ENCODE results near the gene F5.
"Not testable (repeated sequence)": the region's sequence is repeated elsewhere in the genome, so short reads cannot be mapped to it uniquely, and the experiment has no call there.

F5 gene

GRCh38 chr1:169509354-169509753 is 76.9 kb downstream of the F5 start:
- H3K9me3 ChIP-seq (ENCODE audit: insufficient read depth, low read length), result no peaks in the 10 kb centered on the region
- H3K9me2 ChIP-seq (replicated peaks; ENCODE audit: insufficient read depth, low read length), result no peaks in the 10 kb centered on the region
- H3K79me2 ChIP-seq (ENCODE audit: insufficient read depth, low read length), result no peaks in the 10 kb centered on the region
- H4K20me1 ChIP-seq (ENCODE audit: low read depth, low read length), result no peaks in the 10 kb centered on the region
- H3K4me2 ChIP-seq (ENCODE audit: low read depth, low read length, poor library complexity, severe bottlenecking), result no peak overlapping the region
- H3K27me3 ChIP-seq (ENCODE audit: low read length), result no peaks in the 10 kb centered on the region
- H3K36me3 ChIP-seq (ENCODE audit: low read length), result no peaks in the 10 kb centered on the region
- H3K9ac ChIP-seq (ENCODE audit: low read length), result no peak overlapping the region
- no peaks in the 10 kb centered on the region for H3F3A ChIP-seq (ENCODE audit: insufficient read depth)
- H3K4me3 ChIP-seq (ENCODE audit: insufficient read depth, low read length, poor library complexity, severe bottlenecking), result no peak overlapping the region
- H3K27ac ChIP-seq (ENCODE audit: low read depth, low read length), result no peak overlapping the region
- TF ChIP-seq, protein P1, sequence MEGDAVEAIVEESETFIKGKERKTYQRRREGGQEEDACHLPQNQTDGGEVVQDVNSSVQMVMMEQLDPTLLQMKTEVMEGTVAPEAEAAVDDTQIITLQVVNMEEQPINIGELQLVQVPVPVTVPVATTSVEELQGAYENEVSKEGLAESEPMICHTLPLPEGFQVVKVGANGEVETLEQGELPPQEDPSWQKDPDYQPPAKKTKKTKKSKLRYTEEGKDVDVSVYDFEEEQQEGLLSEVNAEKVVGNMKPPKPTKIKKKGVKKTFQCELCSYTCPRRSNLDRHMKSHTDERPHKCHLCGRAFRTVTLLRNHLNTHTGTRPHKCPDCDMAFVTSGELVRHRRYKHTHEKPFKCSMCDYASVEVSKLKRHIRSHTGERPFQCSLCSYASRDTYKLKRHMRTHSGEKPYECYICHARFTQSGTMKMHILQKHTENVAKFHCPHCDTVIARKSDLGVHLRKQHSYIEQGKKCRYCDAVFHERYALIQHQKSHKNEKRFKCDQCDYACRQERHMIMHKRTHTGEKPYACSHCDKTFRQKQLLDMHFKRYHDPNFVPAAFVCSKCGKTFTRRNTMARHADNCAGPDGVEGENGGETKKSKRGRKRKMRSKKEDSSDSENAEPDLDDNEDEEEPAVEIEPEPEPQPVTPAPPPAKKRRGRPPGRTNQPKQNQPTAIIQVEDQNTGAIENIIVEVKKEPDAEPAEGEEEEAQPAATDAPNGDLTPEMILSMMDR (IDR thresholded peaks at IDR 0.05; ENCODE audit: insufficient read depth, low read length, poor library complexity, severe bottlenecking), result no peak
- TF ChIP-seq EZH2phosphoT487 (conservative IDR thresholded peaks at IDR 0.05; ENCODE audit: low read length), result no peak
- no peak overlapping the region for H2AFZ ChIP-seq (ENCODE audit: low read depth, low read length, severe bottlenecking)

- Histone ChIP-seq H3F3A (ENCODE audit: insufficient read depth) (no peaks in the 10 kb centered on the region), H3K27ac (ENCODE audit: low read depth, low read length) (no peak overlapping the region), H3K36me3 (ENCODE audit: low read length) (no peaks in the 10 kb centered on the region), H3K4me3 (ENCODE audit: insufficient read depth, low read length, poor library complexity, severe bottlenecking) (no peak overlapping the region), H4K20me1 (ENCODE audit: low read depth, low read length) (no peaks in the 10 kb centered on the region), H3K4me2 (ENCODE audit: low read depth, low read length, poor library complexity, severe bottlenecking) (no peak overlapping the region), H3K9me3 (ENCODE audit: insufficient read depth, low read length) (no peaks in the 10 kb centered on the region), H3K9ac (ENCODE audit: low read length) (no peak overlapping the region), H3K79me2 (ENCODE audit: insufficient read depth, low read length) (no peaks in the 10 kb centered on the region), H3K27me3 (ENCODE audit: low read length) (no peaks in the 10 kb centered on the region), H3K9me2 (replicated peaks; ENCODE audit: insufficient read depth, low read length) (no peaks in the 10 kb centered on the region), H2AFZ (ENCODE audit: low read depth, low read length, severe bottlenecking) (no peak overlapping the region)
- TF ChIP-seq, protein P1 (IDR thresholded peaks at IDR 0.05; ENCODE audit: insufficient read depth, low read length, poor library complexity, severe bottlenecking), result no peak
- no peak for TF ChIP-seq EZH2phosphoT487 (conservative IDR thresholded peaks at IDR 0.05; ENCODE audit: low read length)
Measured at GRCh38 chr1:169508432-169509338, 77.6 kb downstream of the F5 start.

- no peaks in the 10 kb centered on the region for H3K79me2 ChIP-seq (ENCODE audit: insufficient read depth, low read length)
- no peak overlapping the region for H3K27ac ChIP-seq (ENCODE audit: low read depth, low read length)
- H3K4me2 ChIP-seq (ENCODE audit: low read depth, low read length, poor library complexity, severe bottlenecking), result no peak overlapping the region
- no peak overlapping the region for H3K4me3 ChIP-seq (ENCODE audit: insufficient read depth, low read length, poor library complexity, severe bottlenecking)
- H3K9me2 ChIP-seq (replicated peaks; ENCODE audit: insufficient read depth, low read length), result no peaks in the 10 kb centered on the region
- no peaks in the 10 kb centered on the region for H3F3A ChIP-seq (ENCODE audit: insufficient read depth)
- no peaks in the 10 kb centered on the region for H3K36me3 ChIP-seq (ENCODE audit: low read length)
- H3K9me3 ChIP-seq (ENCODE audit: insufficient read depth, low read length), result no peaks in the 10 kb centered on the region
- no peak overlapping the region for H2AFZ ChIP-seq (ENCODE audit: low read depth, low read length, severe bottlenecking)
- no peak overlapping the region for H3K9ac ChIP-seq (ENCODE audit: low read length)
- no peaks in the 10 kb centered on the region for H3K27me3 ChIP-seq (ENCODE audit: low read length)
- no peaks in the 10 kb centered on the region for H4K20me1 ChIP-seq (ENCODE audit: low read depth, low read length)
- TF ChIP-seq, protein P1 (IDR thresholded peaks at IDR 0.05; ENCODE audit: insufficient read depth, low read length, poor library complexity, severe bottlenecking), result no peak
- TF ChIP-seq EZH2phosphoT487 (conservative IDR thresholded peaks at IDR 0.05; ENCODE audit: low read length), result no peak
Measured at GRCh38 chr1:169507413-169507812, 78.9 kb downstream of the F5 start.

- H3K9me3 ChIP-seq (ENCODE audit: insufficient read depth, low read length), result not testable (repeated sequence)
Measured at GRCh38 chr1:169503601-169504000, 82.7 kb downstream of the F5 start.

More at GRCh38 chr1:169503601-169504000, 82.7 kb downstream of the F5 start:
- not testable (repeated sequence) for H3K9ac ChIP-seq (ENCODE audit: low read length); H3K4me2 ChIP-seq (ENCODE audit: low read depth, low read length, poor library complexity, severe bottlenecking); H3F3A ChIP-seq (ENCODE audit: insufficient read depth); H3K9me2 ChIP-seq (replicated peaks; ENCODE audit: insufficient read depth, low read length); H3K27me3 ChIP-seq (ENCODE audit: low read length); H2AFZ ChIP-seq (ENCODE audit: low read depth, low read length, severe bottlenecking); H3K79me2 ChIP-seq (ENCODE audit: insufficient read depth, low read length); H3K36me3 ChIP-seq (ENCODE audit: low read length); H3K4me3 ChIP-seq (ENCODE audit: insufficient read depth, low read length, poor library complexity, severe bottlenecking); H4K20me1 ChIP-seq (ENCODE audit: low read depth, low read length); H3K27ac ChIP-seq (ENCODE audit: low read depth, low read length)
